ENCODE results near the gene SLC5A11. TPM values are rescaled to one million over a fixed set of nuclear protein-coding genes. Genes with fewer than 3 reads are reported as not detected.
"Not testable (repeated sequence)": the region's sequence is repeated elsewhere in the genome, so short reads cannot be mapped to it uniquely, and the experiment has no call there.

SLC5A11 gene
- total RNA-seq, 1 donor from 2014 or later, result 0.10 TPM

GRCh38 chr16:24854607-24855171 lies 8.9 kb downstream of the SLC5A11 start:
- no peak overlapping the region for H3K27ac Mint-ChIP-seq
- H3K4me3 Mint-ChIP-seq, result no peak overlapping the region
- H3K27me3 Mint-ChIP-seq (ENCODE audit: insufficient read depth), result peaks cover 3% of the 10 kb centered on the region
- intact Hi-C loops (cut with micrococcal nuclease), result no loop called here
- H3K36me3 Mint-ChIP-seq (ENCODE audit: low read depth), result no peaks in the 10 kb centered on the region
- DNase-seq (ENCODE audit: low spot score), result no peak
- H3K9me3 Mint-ChIP-seq, result peaks cover 5% of the 10 kb centered on the region
- no peaks in the 10 kb centered on the region for H3K4me1 Mint-ChIP-seq (ENCODE audit: low read depth)

GRCh38 chr16:24855678-24856077 lies 9.9 kb downstream of the SLC5A11 start:
- no peaks in the 10 kb centered on the region for H3K4me1 Mint-ChIP-seq (ENCODE audit: low read depth)
- H3K4me3 Mint-ChIP-seq, result no peak overlapping the region
- no peaks in the 10 kb centered on the region for H3K36me3 Mint-ChIP-seq (ENCODE audit: low read depth)
- no peak for DNase-seq (ENCODE audit: low spot score)
- peaks cover 3% of the 10 kb centered on the region for H3K27me3 Mint-ChIP-seq (ENCODE audit: insufficient read depth)
- intact Hi-C loops (cut with micrococcal nuclease), result no loop called here
- no peak overlapping the region for H3K27ac Mint-ChIP-seq
- H3K9me3 Mint-ChIP-seq, result peaks cover 5% of the 10 kb centered on the region

GRCh38 chr16:24856871-24857270 lies 11.1 kb downstream of the SLC5A11 start:
- H3K36me3 Mint-ChIP-seq (ENCODE audit: low read depth); intact Hi-C loops (cut with micrococcal nuclease); H3K9me3 Mint-ChIP-seq; H3K27ac Mint-ChIP-seq; H3K4me3 Mint-ChIP-seq; H3K27me3 Mint-ChIP-seq (ENCODE audit: insufficient read depth); DNase-seq (ENCODE audit: low spot score); H3K4me1 Mint-ChIP-seq (ENCODE audit: low read depth): not testable (repeated sequence)

GRCh38 chr16:24858219-24859041 lies 12.7 kb downstream of the SLC5A11 start:
- H3K4me3 Mint-ChIP-seq, result no peak overlapping the region
- intact Hi-C loops (cut with micrococcal nuclease), result no loop called here
- DNase-seq (ENCODE audit: low spot score), result peak; percentile 13
- H3K27me3 Mint-ChIP-seq (ENCODE audit: insufficient read depth), result peaks cover 3% of the 10 kb centered on the region
- no peaks in the 10 kb centered on the region for H3K36me3 Mint-ChIP-seq (ENCODE audit: low read depth)
- H3K9me3 Mint-ChIP-seq, result peaks cover 5% of the 10 kb centered on the region
- no peaks in the 10 kb centered on the region for H3K4me1 Mint-ChIP-seq (ENCODE audit: low read depth)
- H3K27ac Mint-ChIP-seq, result no peak overlapping the region

- H3K4me1 Mint-ChIP-seq (ENCODE audit: low read depth), result no peaks in the 10 kb centered on the region
- no peak overlapping the region for H3K27ac Mint-ChIP-seq
- DNase-seq (ENCODE audit: low spot score), result no peak
- peaks cover 18% of the 10 kb centered on the region for H3K9me3 Mint-ChIP-seq
- H3K27me3 Mint-ChIP-seq (ENCODE audit: insufficient read depth), result peaks cover 14% of the 10 kb centered on the region
- no peak overlapping the region for H3K4me3 Mint-ChIP-seq
- intact Hi-C loops (cut with micrococcal nuclease), result no loop called here
- H3K36me3 Mint-ChIP-seq (ENCODE audit: low read depth), result no peaks in the 10 kb centered on the region
Observed at GRCh38 chr16:24861461-24861860, 15.7 kb downstream of the SLC5A11 start.

GRCh38 chr16:24863582-24864437 lies 18.0 kb downstream of the SLC5A11 start:
- Mint-ChIP-seq H3K36me3 (ENCODE audit: low read depth) (no peaks in the 10 kb centered on the region), H3K27me3 (ENCODE audit: insufficient read depth) (peaks cover 11% of the 10 kb centered on the region), H3K9me3 (peaks cover 13% of the 10 kb centered on the region), H3K4me1 (ENCODE audit: low read depth) (no peaks in the 10 kb centered on the region), H3K4me3 (no peak overlapping the region), H3K27ac (no peak overlapping the region)
- DNase-seq (ENCODE audit: low spot score), result no peak
- intact Hi-C loops (cut with micrococcal nuclease), result no loop called here

- DNase-seq (ENCODE audit: low spot score), result no peak
- intact Hi-C loops (cut with micrococcal nuclease), result no loop called here
- H3K36me3 Mint-ChIP-seq (ENCODE audit: low read depth), result no peaks in the 10 kb centered on the region
- H3K27me3 Mint-ChIP-seq (ENCODE audit: insufficient read depth), result peaks cover 10% of the 10 kb centered on the region
- H3K4me1 Mint-ChIP-seq (ENCODE audit: low read depth), result no peaks in the 10 kb centered on the region
- H3K27ac Mint-ChIP-seq, result no peak overlapping the region
- H3K4me3 Mint-ChIP-seq, result no peak overlapping the region
- peaks cover 8% of the 10 kb centered on the region for H3K9me3 Mint-ChIP-seq
Observed at GRCh38 chr16:24869033-24869432, 23.3 kb downstream of the SLC5A11 start.

- Mint-ChIP-seq H3K4me1 (ENCODE audit: low read depth) (no peaks in the 10 kb centered on the region), H3K4me3 (no peak overlapping the region), H3K27ac (no peak overlapping the region), H3K9me3 (no peaks in the 10 kb centered on the region), H3K36me3 (ENCODE audit: low read depth) (no peaks in the 10 kb centered on the region), H3K27me3 (ENCODE audit: insufficient read depth) (peaks cover 2% of the 10 kb centered on the region)
- intact Hi-C loops (cut with micrococcal nuclease), result no loop called here
- no peak for DNase-seq (ENCODE audit: low spot score)
Observed at GRCh38 chr16:24871891-24872290, 26.1 kb downstream of the SLC5A11 start.

- intact Hi-C loops (cut with micrococcal nuclease), result no loop called here
- Mint-ChIP-seq H3K4me3 (no peak overlapping the region), H3K36me3 (ENCODE audit: low read depth) (no peaks in the 10 kb centered on the region), H3K4me1 (ENCODE audit: low read depth) (no peaks in the 10 kb centered on the region), H3K9me3 (no peaks in the 10 kb centered on the region), H3K27me3 (ENCODE audit: insufficient read depth) (peaks cover 2% of the 10 kb centered on the region), H3K27ac (no peak overlapping the region)
- no peak for DNase-seq (ENCODE audit: low spot score)
Observed at GRCh38 chr16:24873028-24873427, 27.3 kb downstream of the SLC5A11 start.

- no peak overlapping the region for H3K27ac Mint-ChIP-seq
- H3K27me3 Mint-ChIP-seq (ENCODE audit: insufficient read depth), result peaks cover 2% of the 10 kb centered on the region
- intact Hi-C loops (cut with micrococcal nuclease), result no loop called here
- no peak overlapping the region for H3K4me3 Mint-ChIP-seq
- H3K4me1 Mint-ChIP-seq (ENCODE audit: low read depth), result no peaks in the 10 kb centered on the region
- no peaks in the 10 kb centered on the region for H3K36me3 Mint-ChIP-seq (ENCODE audit: low read depth)
- DNase-seq (ENCODE audit: low spot score), result no peak
- no peaks in the 10 kb centered on the region for H3K9me3 Mint-ChIP-seq
Observed at GRCh38 chr16:24875466-24875865, 29.7 kb downstream of the SLC5A11 start.

- Mint-ChIP-seq H3K9me3 (no peaks in the 10 kb centered on the region), H3K27ac (no peak overlapping the region), H3K36me3 (ENCODE audit: low read depth) (no peaks in the 10 kb centered on the region), H3K4me3 (no peak overlapping the region), H3K27me3 (ENCODE audit: insufficient read depth) (peaks cover 2% of the 10 kb centered on the region), H3K4me1 (ENCODE audit: low read depth) (no peaks in the 10 kb centered on the region)
- no peak for DNase-seq (ENCODE audit: low spot score)
- intact Hi-C loops (cut with micrococcal nuclease), result no loop called here
Observed at GRCh38 chr16:24876231-24876630, 30.5 kb downstream of the SLC5A11 start.

- intact Hi-C loops (cut with micrococcal nuclease), result no loop called here
- Mint-ChIP-seq H3K27ac (no peak overlapping the region), H3K36me3 (ENCODE audit: low read depth) (no peaks in the 10 kb centered on the region), H3K9me3 (no peaks in the 10 kb centered on the region), H3K4me3 (no peak overlapping the region), H3K4me1 (ENCODE audit: low read depth) (no peaks in the 10 kb centered on the region), H3K27me3 (ENCODE audit: insufficient read depth) (peaks cover 2% of the 10 kb centered on the region)
- no peak for DNase-seq (ENCODE audit: low spot score)
Observed at GRCh38 chr16:24879684-24880083, 33.9 kb downstream of the SLC5A11 start.

GRCh38 chr16:24883714-24884151 lies 38.0 kb downstream of the SLC5A11 start:
- no peak overlapping the region for H3K4me3 Mint-ChIP-seq
- no peaks in the 10 kb centered on the region for H3K4me1 Mint-ChIP-seq (ENCODE audit: low read depth)
- no peaks in the 10 kb centered on the region for H3K36me3 Mint-ChIP-seq (ENCODE audit: low read depth)
- no peaks in the 10 kb centered on the region for H3K9me3 Mint-ChIP-seq
- intact Hi-C loops (cut with micrococcal nuclease), result no loop called here
- no peak overlapping the region for H3K27ac Mint-ChIP-seq
- no peak for DNase-seq (ENCODE audit: low spot score)
- peaks cover 1% of the 10 kb centered on the region for H3K27me3 Mint-ChIP-seq (ENCODE audit: insufficient read depth)

All from activated T-helper 1 cell treated with anti-CD3 and anti-CD28 coated beads, Interleukin-12 subunit alpha, Interleukin-12 subunit beta, Interleukin-2, Interleukin-4 antibody, amounts not matched to agents 30 ng/mL and 10 ng/mL and 1 ng/mL, durations not matched to agents 14 hours and 24 hours and 36 hours (primary cell).